ENCODE data around the gene MDN1.

Gene MDN1

GRCh38 chr6:89679215-89680120, 140.1 kb downstream of the MDN1 start:
- Mint-ChIP-seq H3K9me3 (ENCODE audit: low read depth) (no peaks in the 10 kb centered on the region), H3K27ac (no peak overlapping the region), H3K36me3 (peaks cover 9% of the 10 kb centered on the region), H3K4me3 (no peak overlapping the region), H3K27me3 (no peaks in the 10 kb centered on the region), H3K4me1 (ENCODE audit: low read depth) (no peaks in the 10 kb centered on the region)

GRCh38 chr6:89678531-89678930, 141.1 kb downstream of the MDN1 start:
- Mint-ChIP-seq H3K9me3 (ENCODE audit: low read depth) (no peaks in the 10 kb centered on the region), H3K4me1 (ENCODE audit: low read depth) (no peaks in the 10 kb centered on the region), H3K4me3 (no peak overlapping the region), H3K27me3 (no peaks in the 10 kb centered on the region), H3K36me3 (peaks cover 9% of the 10 kb centered on the region), H3K27ac (no peak overlapping the region)

- Mint-ChIP-seq H3K9me3 (ENCODE audit: low read depth) (no peaks in the 10 kb centered on the region), H3K4me1 (ENCODE audit: low read depth) (no peaks in the 10 kb centered on the region), H3K36me3 (peaks cover 12% of the 10 kb centered on the region), H3K27ac (no peak overlapping the region), H3K27me3 (no peaks in the 10 kb centered on the region), H3K4me3 (no peak overlapping the region)
Observed at GRCh38 chr6:89675949-89676748, 143.4 kb downstream of the MDN1 start.

GRCh38 chr6:89670935-89671565, 148.5 kb downstream of the MDN1 start:
- peaks cover 14% of the 10 kb centered on the region for H3K36me3 Mint-ChIP-seq
- H3K4me3 Mint-ChIP-seq, result no peak overlapping the region
- no peak overlapping the region for H3K27ac Mint-ChIP-seq

GRCh38 chr6:89669002-89669401, 150.6 kb downstream of the MDN1 start:
- Mint-ChIP-seq H3K27ac (no peak overlapping the region), H3K36me3 (peaks cover 12% of the 10 kb centered on the region), H3K4me1 (ENCODE audit: low read depth) (no peaks in the 10 kb centered on the region)

More at GRCh38 chr6:89670935-89671565, 148.5 kb downstream of the MDN1 start:
- Mint-ChIP-seq H3K4me1 (ENCODE audit: low read depth) (no peaks in the 10 kb centered on the region), H3K9me3 (ENCODE audit: low read depth) (no peaks in the 10 kb centered on the region), H3K27me3 (no peaks in the 10 kb centered on the region)

GRCh38 chr6:89667872-89668556, 151.6 kb downstream of the MDN1 start:
- no peaks in the 10 kb centered on the region for H3K9me3 Mint-ChIP-seq (ENCODE audit: low read depth)
- no peaks in the 10 kb centered on the region for H3K27me3 Mint-ChIP-seq
- no peaks in the 10 kb centered on the region for H3K4me1 Mint-ChIP-seq (ENCODE audit: low read depth)
- peaks cover 9% of the 10 kb centered on the region for H3K36me3 Mint-ChIP-seq
- no peak overlapping the region for H3K27ac Mint-ChIP-seq
- H3K4me3 Mint-ChIP-seq, result no peak overlapping the region

More at GRCh38 chr6:89669002-89669401, 150.6 kb downstream of the MDN1 start:
- no peaks in the 10 kb centered on the region for H3K9me3 Mint-ChIP-seq (ENCODE audit: low read depth)
- no peak overlapping the region for H3K4me3 Mint-ChIP-seq
- no peaks in the 10 kb centered on the region for H3K27me3 Mint-ChIP-seq

- H3K4me1 Mint-ChIP-seq (ENCODE audit: low read depth), result no peaks in the 10 kb centered on the region
- H3K27ac Mint-ChIP-seq, result no peak overlapping the region
- no peaks in the 10 kb centered on the region for H3K27me3 Mint-ChIP-seq
- no peak overlapping the region for H3K4me3 Mint-ChIP-seq
- peaks cover 15% of the 10 kb centered on the region for H3K36me3 Mint-ChIP-seq
- no peaks in the 10 kb centered on the region for H3K9me3 Mint-ChIP-seq (ENCODE audit: low read depth)
Observed at GRCh38 chr6:89662659-89663223, 156.9 kb downstream of the MDN1 start.

- no peak overlapping the region for H3K27ac Mint-ChIP-seq
- H3K4me1 Mint-ChIP-seq (ENCODE audit: low read depth), result no peaks in the 10 kb centered on the region
Observed at GRCh38 chr6:89661559-89661958, 158.0 kb downstream of the MDN1 start.

GRCh38 chr6:89660981-89661380, 158.6 kb downstream of the MDN1 start:
- Mint-ChIP-seq H3K27me3 (no peaks in the 10 kb centered on the region), H3K36me3 (peaks cover 15% of the 10 kb centered on the region), H3K27ac (no peak overlapping the region), H3K4me3 (no peak overlapping the region), H3K4me1 (ENCODE audit: low read depth) (no peaks in the 10 kb centered on the region), H3K9me3 (ENCODE audit: low read depth) (no peaks in the 10 kb centered on the region)

More at GRCh38 chr6:89661559-89661958, 158.0 kb downstream of the MDN1 start:
- H3K36me3 Mint-ChIP-seq, result peaks cover 15% of the 10 kb centered on the region
- H3K27me3 Mint-ChIP-seq, result no peaks in the 10 kb centered on the region
- H3K4me3 Mint-ChIP-seq, result no peak overlapping the region
- no peaks in the 10 kb centered on the region for H3K9me3 Mint-ChIP-seq (ENCODE audit: low read depth)

GRCh38 chr6:89657445-89658158, 162.0 kb downstream of the MDN1 start:
- no peaks in the 10 kb centered on the region for H3K9me3 Mint-ChIP-seq (ENCODE audit: low read depth)
- H3K4me1 Mint-ChIP-seq (ENCODE audit: low read depth), result no peaks in the 10 kb centered on the region
- peaks cover 13% of the 10 kb centered on the region for H3K36me3 Mint-ChIP-seq

GRCh38 chr6:89655122-89655521, 164.5 kb downstream of the MDN1 start:
- H3K27me3 Mint-ChIP-seq, result no peaks in the 10 kb centered on the region
- no peaks in the 10 kb centered on the region for H3K4me1 Mint-ChIP-seq (ENCODE audit: low read depth)
- no peaks in the 10 kb centered on the region for H3K9me3 Mint-ChIP-seq (ENCODE audit: low read depth)
- no peak overlapping the region for H3K4me3 Mint-ChIP-seq
- H3K27ac Mint-ChIP-seq, result no peak overlapping the region
- peaks cover 7% of the 10 kb centered on the region for H3K36me3 Mint-ChIP-seq

More at GRCh38 chr6:89657445-89658158, 162.0 kb downstream of the MDN1 start:
- Mint-ChIP-seq H3K27me3 (no peaks in the 10 kb centered on the region), H3K4me3 (no peak overlapping the region), H3K27ac (no peak overlapping the region)

GRCh38 chr6:89650579-89650978, 169.0 kb downstream of the MDN1 start:
- peaks cover 4% of the 10 kb centered on the region for H3K36me3 Mint-ChIP-seq
- no peak overlapping the region for H3K27ac Mint-ChIP-seq
- no peaks in the 10 kb centered on the region for H3K9me3 Mint-ChIP-seq (ENCODE audit: low read depth)
- no peak overlapping the region for H3K4me3 Mint-ChIP-seq
- no peaks in the 10 kb centered on the region for H3K4me1 Mint-ChIP-seq (ENCODE audit: low read depth)
- H3K27me3 Mint-ChIP-seq, result no peaks in the 10 kb centered on the region

- H3K27ac Mint-ChIP-seq, result no peak overlapping the region
- H3K36me3 Mint-ChIP-seq, result peaks cover 4% of the 10 kb centered on the region
- H3K27me3 Mint-ChIP-seq, result no peaks in the 10 kb centered on the region
- H3K9me3 Mint-ChIP-seq (ENCODE audit: low read depth), result no peaks in the 10 kb centered on the region
- no peak overlapping the region for H3K4me3 Mint-ChIP-seq
- H3K4me1 Mint-ChIP-seq (ENCODE audit: low read depth), result no peaks in the 10 kb centered on the region
Observed at GRCh38 chr6:89649682-89650081, 169.9 kb downstream of the MDN1 start.

GRCh38 chr6:89644864-89645263, 174.7 kb downstream of the MDN1 start:
- Mint-ChIP-seq H3K27me3 (no peaks in the 10 kb centered on the region), H3K27ac (peak overlapping the region; percentile 6)

More at GRCh38 chr6:89644864-89645263, 174.7 kb downstream of the MDN1 start:
- Mint-ChIP-seq H3K4me3 (no peak overlapping the region), H3K9me3 (ENCODE audit: low read depth) (no peaks in the 10 kb centered on the region), H3K4me1 (ENCODE audit: low read depth) (peaks cover 2% of the 10 kb centered on the region), H3K36me3 (peaks cover 11% of the 10 kb centered on the region)

Measured in activated naive CD8-positive, alpha-beta T cell (primary cell).